ENCODE data around the gene AMZ1.
"Not testable (repeated sequence)": the region's sequence is repeated elsewhere in the genome, so short reads cannot be mapped to it uniquely, and the experiment has no call there.

The AMZ1 gene

GRCh38 chr7:2663960-2664359 lies 24.0 kb upstream of the AMZ1 start:
- H3K4me3 ChIP-seq (ENCODE audit: low read length): no peak overlapping the region
- peaks cover 17% of the 10 kb centered on the region for H3K27me3 ChIP-seq (ENCODE audit: control insufficient read depth, insufficient read depth, low read length)
- no peaks in the 10 kb centered on the region for H3K4me1 ChIP-seq (ENCODE audit: control insufficient read depth, insufficient read depth, low read length)
- H3K9me3 ChIP-seq (ENCODE audit: control insufficient read depth, low read length): no peaks in the 10 kb centered on the region
- no peak overlapping the region for H3K9ac ChIP-seq (ENCODE audit: low read length)
- no peaks in the 10 kb centered on the region for H3K36me3 ChIP-seq (ENCODE audit: control insufficient read depth, insufficient read depth, low read length)

GRCh38 chr7:2665359-2665791 lies 22.6 kb upstream of the AMZ1 start:
- H3K9ac ChIP-seq (ENCODE audit: low read length): no peak overlapping the region
- H3K27me3 ChIP-seq (ENCODE audit: control insufficient read depth, insufficient read depth, low read length): peaks cover 17% of the 10 kb centered on the region
- no peaks in the 10 kb centered on the region for H3K9me3 ChIP-seq (ENCODE audit: control insufficient read depth, low read length)
- no peaks in the 10 kb centered on the region for H3K36me3 ChIP-seq (ENCODE audit: control insufficient read depth, insufficient read depth, low read length)
- no peak overlapping the region for H3K4me3 ChIP-seq (ENCODE audit: low read length)
- H3K4me1 ChIP-seq (ENCODE audit: control insufficient read depth, insufficient read depth, low read length): no peaks in the 10 kb centered on the region

- no peaks in the 10 kb centered on the region for H3K36me3 ChIP-seq (ENCODE audit: control insufficient read depth, insufficient read depth, low read length)
- H3K27me3 ChIP-seq (ENCODE audit: control insufficient read depth, insufficient read depth, low read length): peaks cover 19% of the 10 kb centered on the region
- no peaks in the 10 kb centered on the region for H3K9me3 ChIP-seq (ENCODE audit: control insufficient read depth, low read length)
- H3K4me1 ChIP-seq (ENCODE audit: control insufficient read depth, insufficient read depth, low read length): no peaks in the 10 kb centered on the region
- H3K4me3 ChIP-seq (ENCODE audit: low read length): no peak overlapping the region
- no peak overlapping the region for H3K9ac ChIP-seq (ENCODE audit: low read length)
Observed at GRCh38 chr7:2666155-2666554, 21.8 kb upstream of the AMZ1 start.

- H3K9me3 ChIP-seq (ENCODE audit: control insufficient read depth, low read length): no peaks in the 10 kb centered on the region
- peaks cover 22% of the 10 kb centered on the region for H3K27me3 ChIP-seq (ENCODE audit: control insufficient read depth, insufficient read depth, low read length)
- no peak overlapping the region for H3K9ac ChIP-seq (ENCODE audit: low read length)
- no peaks in the 10 kb centered on the region for H3K4me1 ChIP-seq (ENCODE audit: control insufficient read depth, insufficient read depth, low read length)
- H3K36me3 ChIP-seq (ENCODE audit: control insufficient read depth, insufficient read depth, low read length): no peaks in the 10 kb centered on the region
- H3K4me3 ChIP-seq (ENCODE audit: low read length): no peak overlapping the region
Observed at GRCh38 chr7:2666588-2667250, 21.3 kb upstream of the AMZ1 start.

- H3K9me3 ChIP-seq (ENCODE audit: control insufficient read depth, low read length): no peaks in the 10 kb centered on the region
- no peak overlapping the region for H3K4me3 ChIP-seq (ENCODE audit: low read length)
- no peaks in the 10 kb centered on the region for H3K36me3 ChIP-seq (ENCODE audit: control insufficient read depth, insufficient read depth, low read length)
- H3K9ac ChIP-seq (ENCODE audit: low read length): no peak overlapping the region
- H3K27me3 ChIP-seq (ENCODE audit: control insufficient read depth, insufficient read depth, low read length): peaks cover 22% of the 10 kb centered on the region
- H3K4me1 ChIP-seq (ENCODE audit: control insufficient read depth, insufficient read depth, low read length): no peaks in the 10 kb centered on the region
Observed at GRCh38 chr7:2667843-2668242, 20.2 kb upstream of the AMZ1 start.

- Histone ChIP-seq H3K36me3 (ENCODE audit: control insufficient read depth, insufficient read depth, low read length) (no peaks in the 10 kb centered on the region), H3K27me3 (ENCODE audit: control insufficient read depth, insufficient read depth, low read length) (peaks cover 22% of the 10 kb centered on the region), H3K9ac (ENCODE audit: low read length) (no peak overlapping the region), H3K9me3 (ENCODE audit: control insufficient read depth, low read length) (no peaks in the 10 kb centered on the region), H3K4me1 (ENCODE audit: control insufficient read depth, insufficient read depth, low read length) (no peaks in the 10 kb centered on the region), H3K4me3 (ENCODE audit: low read length) (no peak overlapping the region)
Observed at GRCh38 chr7:2668401-2668800, 19.6 kb upstream of the AMZ1 start.

GRCh38 chr7:2670171-2670570 lies 17.8 kb upstream of the AMZ1 start:
- Histone ChIP-seq H3K9ac (ENCODE audit: low read length) (no peak overlapping the region), H3K27me3 (ENCODE audit: control insufficient read depth, insufficient read depth, low read length) (peaks cover 22% of the 10 kb centered on the region), H3K4me1 (ENCODE audit: control insufficient read depth, insufficient read depth, low read length) (no peaks in the 10 kb centered on the region), H3K9me3 (ENCODE audit: control insufficient read depth, low read length) (no peaks in the 10 kb centered on the region), H3K4me3 (ENCODE audit: low read length) (no peak overlapping the region), H3K36me3 (ENCODE audit: control insufficient read depth, insufficient read depth, low read length) (no peaks in the 10 kb centered on the region)

GRCh38 chr7:2670720-2671391 lies 17.1 kb upstream of the AMZ1 start:
- Histone ChIP-seq H3K27me3 (ENCODE audit: control insufficient read depth, insufficient read depth, low read length) (peaks cover 18% of the 10 kb centered on the region), H3K4me1 (ENCODE audit: control insufficient read depth, insufficient read depth, low read length) (no peaks in the 10 kb centered on the region), H3K36me3 (ENCODE audit: control insufficient read depth, insufficient read depth, low read length) (no peaks in the 10 kb centered on the region), H3K4me3 (ENCODE audit: low read length) (no peak overlapping the region), H3K9ac (ENCODE audit: low read length) (no peak overlapping the region), H3K9me3 (ENCODE audit: control insufficient read depth, low read length) (no peaks in the 10 kb centered on the region)

GRCh38 chr7:2673214-2673613 lies 14.8 kb upstream of the AMZ1 start:
- not testable (repeated sequence) for H3K4me1 ChIP-seq (ENCODE audit: control insufficient read depth, insufficient read depth, low read length); H3K9me3 ChIP-seq (ENCODE audit: control insufficient read depth, low read length); H3K9ac ChIP-seq (ENCODE audit: low read length); H3K27me3 ChIP-seq (ENCODE audit: control insufficient read depth, insufficient read depth, low read length); H3K4me3 ChIP-seq (ENCODE audit: low read length); H3K36me3 ChIP-seq (ENCODE audit: control insufficient read depth, insufficient read depth, low read length)

- Histone ChIP-seq H3K27me3 (ENCODE audit: control insufficient read depth, insufficient read depth, low read length) (peaks cover 5% of the 10 kb centered on the region), H3K4me3 (ENCODE audit: low read length) (no peak overlapping the region), H3K9me3 (ENCODE audit: control insufficient read depth, low read length) (no peaks in the 10 kb centered on the region), H3K36me3 (ENCODE audit: control insufficient read depth, insufficient read depth, low read length) (no peaks in the 10 kb centered on the region), H3K4me1 (ENCODE audit: control insufficient read depth, insufficient read depth, low read length) (no peaks in the 10 kb centered on the region), H3K9ac (ENCODE audit: low read length) (no peak overlapping the region)
Observed at GRCh38 chr7:2673934-2674333, 14.1 kb upstream of the AMZ1 start.

- no peak overlapping the region for H3K4me3 ChIP-seq (ENCODE audit: low read length)
- H3K9me3 ChIP-seq (ENCODE audit: control insufficient read depth, low read length): no peaks in the 10 kb centered on the region
- H3K9ac ChIP-seq (ENCODE audit: low read length): no peak overlapping the region
- H3K27me3 ChIP-seq (ENCODE audit: control insufficient read depth, insufficient read depth, low read length): peaks cover 13% of the 10 kb centered on the region
- H3K36me3 ChIP-seq (ENCODE audit: control insufficient read depth, insufficient read depth, low read length): no peaks in the 10 kb centered on the region
- H3K4me1 ChIP-seq (ENCODE audit: control insufficient read depth, insufficient read depth, low read length): no peaks in the 10 kb centered on the region
Observed at GRCh38 chr7:2675256-2675764, 12.7 kb upstream of the AMZ1 start.

- not testable (repeated sequence) for H3K4me3 ChIP-seq (ENCODE audit: low read length); H3K36me3 ChIP-seq (ENCODE audit: control insufficient read depth, insufficient read depth, low read length); H3K9me3 ChIP-seq (ENCODE audit: control insufficient read depth, low read length); H3K4me1 ChIP-seq (ENCODE audit: control insufficient read depth, insufficient read depth, low read length); H3K9ac ChIP-seq (ENCODE audit: low read length)
- H3K27me3 ChIP-seq (ENCODE audit: control insufficient read depth, insufficient read depth, low read length): peaks cover 14% of the 10 kb centered on the region
Observed at GRCh38 chr7:2676576-2676975, 11.4 kb upstream of the AMZ1 start.

Measured in mucosa of stomach (tissue), 1 donor.